ENCODE results near the gene IGSF3.
"Not testable (repeated sequence)": the region's sequence is repeated elsewhere in the genome, so short reads cannot be mapped to it uniquely, and the experiment has no call there.

The IGSF3 gene

DNA sequence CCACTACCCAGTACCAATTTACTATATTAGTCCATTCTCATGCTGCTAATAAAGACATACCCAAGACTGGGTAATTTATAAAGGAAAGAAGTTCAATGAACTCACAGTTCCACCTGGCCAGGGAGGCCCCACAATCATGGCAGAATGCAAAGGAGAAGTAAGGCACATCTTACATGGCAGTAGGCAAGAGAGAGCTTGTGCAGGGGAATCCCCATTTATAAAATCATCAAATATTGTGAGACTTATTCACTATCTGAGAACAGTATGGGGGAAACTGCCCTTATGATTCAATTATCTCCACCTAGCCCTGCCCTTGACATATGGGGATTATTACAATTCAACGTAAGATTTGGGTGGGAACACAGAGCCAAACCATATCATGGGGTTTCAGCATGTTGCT lies 103.1 kb downstream of the IGSF3 start:
- Mint-ChIP-seq H3K4me3 (no peak overlapping the region), H3K4me1 (ENCODE audit: low read depth) (peaks cover 86% of the 10 kb centered on the region), H3K27ac (peak overlapping the region; percentile 68)

DNA sequence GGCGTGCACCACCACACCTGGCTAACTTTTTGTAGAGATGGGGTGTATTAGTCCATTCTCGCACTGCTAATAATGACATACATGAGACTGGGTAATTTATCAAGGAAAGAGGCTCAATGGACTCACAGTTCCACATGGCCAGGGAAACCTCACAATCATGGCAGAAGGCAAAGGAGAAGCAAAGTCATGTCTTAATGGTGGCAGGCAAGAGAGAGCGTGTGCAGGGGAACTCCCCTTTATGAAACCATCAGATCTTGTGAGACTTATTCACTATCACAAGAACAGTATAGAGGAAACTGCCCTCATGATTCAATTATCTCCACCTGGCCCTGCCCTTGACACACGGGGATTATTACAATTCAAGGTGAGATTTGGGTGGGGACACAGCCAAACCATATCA lies 105.1 kb downstream of the IGSF3 start:
- peak overlapping the region; percentile 15 for H3K4me3 Mint-ChIP-seq
- peak overlapping the region; percentile 55 for H3K27ac Mint-ChIP-seq
- H3K36me3 Mint-ChIP-seq (ENCODE audit: low read depth), result peaks cover 66% of the 10 kb centered on the region
- H3K4me1 Mint-ChIP-seq (ENCODE audit: low read depth), result peaks cover 86% of the 10 kb centered on the region
- not testable (repeated sequence) for H3K27me3 Mint-ChIP-seq
- H3K9me3 Mint-ChIP-seq, result peaks cover 17% of the 10 kb centered on the region

More for the DNA sequence above, 103.1 kb downstream of the IGSF3 start:
- no peaks in the 10 kb centered on the region for H3K27me3 Mint-ChIP-seq
- peaks cover 17% of the 10 kb centered on the region for H3K9me3 Mint-ChIP-seq
- H3K36me3 Mint-ChIP-seq (ENCODE audit: low read depth), result peaks cover 65% of the 10 kb centered on the region

DNA sequence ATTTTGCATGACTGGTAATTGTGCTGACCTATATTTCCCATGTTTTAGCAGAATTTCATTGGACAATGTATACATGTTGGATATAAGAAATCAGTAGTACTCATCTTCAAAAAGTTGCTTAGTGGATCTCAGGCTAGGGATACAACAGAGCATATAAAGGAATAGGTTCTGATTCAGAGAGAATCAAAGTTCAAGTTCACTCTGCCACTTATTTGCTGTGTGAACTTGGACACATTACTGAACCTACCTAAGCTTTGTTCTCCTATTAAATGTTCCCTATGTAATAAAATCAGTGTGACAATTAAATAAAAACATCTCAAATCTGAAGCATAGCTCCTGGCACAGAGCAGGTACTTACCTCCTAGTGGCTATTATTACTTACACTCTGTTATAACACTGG lies 106.0 kb downstream of the IGSF3 start:
- Mint-ChIP-seq H3K27ac (no peak overlapping the region), H3K36me3 (ENCODE audit: low read depth) (peaks cover 71% of the 10 kb centered on the region), H3K9me3 (peaks cover 17% of the 10 kb centered on the region), H3K27me3 (no peaks in the 10 kb centered on the region), H3K4me1 (ENCODE audit: low read depth) (peaks cover 90% of the 10 kb centered on the region), H3K4me3 (peak overlapping the region; percentile 21)

DNA sequence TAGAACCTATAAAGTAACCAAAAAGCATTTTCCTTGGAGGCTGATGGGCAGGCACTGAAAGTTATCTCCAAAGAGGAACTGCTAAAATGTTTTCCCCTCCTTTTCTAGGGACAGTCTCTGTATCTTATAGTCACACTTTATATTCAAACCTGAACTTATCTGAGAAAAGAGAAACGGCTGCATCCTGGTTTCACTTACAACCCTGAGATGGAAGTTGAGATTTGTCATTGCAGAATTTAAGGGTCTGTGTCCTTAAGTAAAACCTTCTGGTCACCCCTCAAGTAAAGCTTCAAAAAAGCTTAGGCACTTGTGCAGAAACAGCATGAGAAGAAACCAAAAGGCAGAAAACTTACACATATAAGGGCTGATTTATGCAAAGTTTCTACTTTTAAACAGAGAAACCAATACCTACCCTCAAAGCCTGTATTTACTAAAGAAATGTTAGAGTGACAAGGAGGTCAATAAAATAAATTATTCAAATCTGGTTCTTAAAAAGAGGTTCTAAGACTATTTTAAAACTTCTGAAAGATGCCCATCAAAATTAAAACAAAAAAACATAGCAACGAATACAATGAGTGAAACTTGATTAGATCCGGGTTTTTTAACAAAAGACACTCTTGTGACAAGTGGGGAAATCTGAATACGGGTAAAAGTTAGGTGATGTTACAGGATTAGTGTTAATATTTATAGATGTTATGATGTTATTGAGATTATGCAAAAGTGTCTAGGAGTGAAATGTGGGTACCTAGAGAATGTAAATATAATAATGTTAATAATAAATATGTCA lies 106.6 kb downstream of the IGSF3 start:
- Mint-ChIP-seq H3K4me3 (peak overlapping the region; percentile 25), H3K9me3 (peaks cover 17% of the 10 kb centered on the region), H3K4me1 (ENCODE audit: low read depth) (peaks cover 89% of the 10 kb centered on the region), H3K27ac (peak overlapping the region; percentile 2), H3K36me3 (ENCODE audit: low read depth) (peaks cover 64% of the 10 kb centered on the region), H3K27me3 (no peaks in the 10 kb centered on the region)

DNA sequence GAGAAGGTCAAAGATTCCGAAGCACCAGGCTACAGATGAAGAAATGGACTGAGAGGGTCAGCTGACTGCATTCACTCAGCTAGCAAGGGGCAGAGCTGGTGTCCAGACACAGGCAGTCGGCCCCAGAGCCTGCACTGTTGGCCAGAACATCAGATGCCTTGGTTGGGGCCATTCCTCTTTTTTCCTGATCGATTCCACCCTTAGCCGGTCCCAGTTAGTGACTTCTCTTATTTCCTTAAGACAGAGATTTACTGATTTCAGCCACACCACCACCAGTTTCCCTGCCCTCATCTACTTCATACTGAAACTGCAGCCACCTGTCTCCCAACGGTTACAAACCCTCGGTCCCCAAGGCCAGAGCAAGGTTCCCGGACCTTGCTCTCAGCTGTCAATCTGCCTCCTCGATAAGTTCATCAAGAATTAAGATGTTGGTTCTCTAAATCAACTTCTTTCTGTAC lies 108.2 kb downstream of the IGSF3 start:
- H3K4me1 Mint-ChIP-seq (ENCODE audit: low read depth), result peaks cover 93% of the 10 kb centered on the region
- H3K9me3 Mint-ChIP-seq, result peaks cover 17% of the 10 kb centered on the region
- H3K27me3 Mint-ChIP-seq, result no peaks in the 10 kb centered on the region
- H3K36me3 Mint-ChIP-seq (ENCODE audit: low read depth), result peaks cover 59% of the 10 kb centered on the region
- H3K4me3 Mint-ChIP-seq, result peak overlapping the region; percentile 39
- H3K27ac Mint-ChIP-seq, result peak overlapping the region; percentile 77

DNA sequence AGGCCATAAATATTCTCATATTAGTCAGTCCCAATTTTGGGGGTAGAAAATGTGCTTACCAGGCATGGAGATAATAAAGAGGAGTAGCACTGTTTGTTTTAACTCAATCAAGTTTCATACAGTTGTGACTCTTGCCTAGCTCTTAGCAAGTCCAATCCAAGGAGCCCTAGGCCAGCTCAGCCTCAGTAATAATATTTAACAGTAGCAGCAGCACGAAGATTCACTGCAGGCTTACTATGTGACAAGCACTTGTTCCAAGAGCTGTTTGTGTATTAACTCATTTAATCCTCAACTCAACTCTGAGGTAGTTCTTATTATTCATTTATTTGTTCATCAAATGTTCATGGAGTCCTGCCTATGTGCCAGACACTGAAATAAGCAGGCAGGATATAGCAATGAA lies 109.0 kb downstream of the IGSF3 start:
- Mint-ChIP-seq H3K9me3 (peaks cover 10% of the 10 kb centered on the region), H3K4me3 (no peak overlapping the region), H3K36me3 (ENCODE audit: low read depth) (peaks cover 56% of the 10 kb centered on the region), H3K4me1 (ENCODE audit: low read depth) (peaks cover 91% of the 10 kb centered on the region), H3K27me3 (no peaks in the 10 kb centered on the region), H3K27ac (peak overlapping the region; percentile 96)

DNA sequence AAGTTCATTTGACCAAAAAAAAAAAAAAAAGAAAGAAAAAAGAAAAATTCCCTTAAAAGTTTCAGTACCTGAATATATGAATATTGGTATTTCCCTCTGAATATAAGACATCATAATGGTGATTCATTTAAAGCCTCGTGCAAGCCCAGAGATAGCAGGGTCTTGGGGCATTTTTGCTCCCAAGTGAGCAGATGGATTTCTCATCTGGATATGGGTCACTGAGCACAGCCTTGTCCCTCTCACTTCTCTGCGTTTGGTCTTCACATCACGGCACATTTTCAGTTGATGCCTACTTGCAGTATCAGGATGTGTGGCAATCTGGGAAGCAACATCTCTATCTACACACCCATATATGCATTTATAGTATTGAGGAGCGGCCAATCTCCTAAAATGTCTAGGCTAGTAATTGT lies 109.4 kb downstream of the IGSF3 start:
- Mint-ChIP-seq H3K9me3 (peaks cover 9% of the 10 kb centered on the region), H3K4me3 (peak overlapping the region; percentile 67), H3K27me3 (no peaks in the 10 kb centered on the region), H3K36me3 (ENCODE audit: low read depth) (peaks cover 57% of the 10 kb centered on the region), H3K27ac (peak overlapping the region; percentile 96), H3K4me1 (ENCODE audit: low read depth) (peaks cover 91% of the 10 kb centered on the region)

DNA sequence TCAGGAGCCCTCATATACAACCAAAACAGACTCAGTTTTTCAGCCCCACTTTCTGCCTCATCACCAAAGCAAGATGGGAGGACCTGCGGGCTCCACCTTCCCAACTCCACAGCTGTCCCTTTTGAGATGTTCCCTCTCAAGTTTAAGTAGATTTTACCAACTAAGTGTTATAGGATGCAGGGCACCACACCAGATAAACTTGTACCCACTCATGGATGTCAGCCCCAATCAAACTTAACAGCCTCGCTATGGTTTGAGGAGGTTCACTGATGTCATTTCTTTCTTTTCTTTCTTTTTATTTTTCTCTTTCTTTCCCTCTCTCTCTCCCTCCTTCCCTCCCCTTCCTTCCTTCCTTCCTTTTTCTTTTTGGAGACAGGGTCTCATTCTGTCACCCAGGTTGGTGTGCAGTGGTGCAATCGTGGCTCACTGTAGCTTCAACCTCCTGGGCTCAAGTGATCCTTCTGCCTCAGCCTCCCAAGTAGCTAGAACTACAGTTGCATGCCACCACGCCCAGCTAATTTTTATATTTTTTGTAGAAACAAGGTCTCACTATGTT lies 110.1 kb downstream of the IGSF3 start:
- Mint-ChIP-seq H3K9me3 (peaks cover 2% of the 10 kb centered on the region), H3K27me3 (no peaks in the 10 kb centered on the region), H3K27ac (peak overlapping the region; percentile 96), H3K4me1 (ENCODE audit: low read depth) (peaks cover 91% of the 10 kb centered on the region), H3K36me3 (ENCODE audit: low read depth) (peaks cover 56% of the 10 kb centered on the region), H3K4me3 (peak overlapping the region; percentile 67)

DNA sequence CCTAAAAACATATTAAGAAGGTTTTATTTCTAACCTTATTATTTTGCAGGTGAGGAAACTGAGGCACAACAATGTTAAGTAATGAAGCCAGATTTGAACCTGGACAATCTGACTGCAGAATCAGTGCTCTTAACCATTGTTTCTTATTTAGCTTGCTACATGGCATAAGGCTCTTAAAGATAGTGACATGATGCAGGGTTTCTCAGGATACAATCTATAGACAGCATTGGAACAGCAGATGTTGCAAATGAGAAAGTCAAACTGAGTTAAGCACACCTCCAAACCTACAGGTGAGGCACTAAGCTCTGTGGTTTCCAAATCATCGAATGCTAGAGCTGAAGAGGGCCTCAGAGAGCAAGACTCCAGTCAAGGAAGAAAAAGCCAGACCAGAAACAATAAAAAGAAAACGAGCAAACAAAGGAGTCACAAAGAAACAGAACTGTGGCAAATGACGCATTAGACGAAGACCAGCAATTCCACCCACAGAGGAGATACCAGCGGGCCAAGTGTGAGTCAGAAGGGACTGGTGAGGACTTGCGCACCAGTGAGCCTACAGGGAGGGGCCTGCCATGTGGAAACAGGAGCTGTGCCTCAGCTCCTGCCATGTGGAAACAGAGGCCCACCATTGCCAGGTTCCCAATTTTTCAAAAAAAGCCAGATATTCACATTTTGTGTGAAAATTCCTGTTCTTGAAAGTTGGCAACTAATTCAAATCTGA lies 111.1 kb downstream of the IGSF3 start:
- peaks cover 55% of the 10 kb centered on the region for H3K36me3 Mint-ChIP-seq (ENCODE audit: low read depth)
- H3K4me1 Mint-ChIP-seq (ENCODE audit: low read depth), result peaks cover 90% of the 10 kb centered on the region
- peak overlapping the region; percentile 96 for H3K27ac Mint-ChIP-seq
- H3K27me3 Mint-ChIP-seq, result no peaks in the 10 kb centered on the region
- H3K4me3 Mint-ChIP-seq, result peak overlapping the region; percentile 61
- H3K9me3 Mint-ChIP-seq, result no peaks in the 10 kb centered on the region

DNA sequence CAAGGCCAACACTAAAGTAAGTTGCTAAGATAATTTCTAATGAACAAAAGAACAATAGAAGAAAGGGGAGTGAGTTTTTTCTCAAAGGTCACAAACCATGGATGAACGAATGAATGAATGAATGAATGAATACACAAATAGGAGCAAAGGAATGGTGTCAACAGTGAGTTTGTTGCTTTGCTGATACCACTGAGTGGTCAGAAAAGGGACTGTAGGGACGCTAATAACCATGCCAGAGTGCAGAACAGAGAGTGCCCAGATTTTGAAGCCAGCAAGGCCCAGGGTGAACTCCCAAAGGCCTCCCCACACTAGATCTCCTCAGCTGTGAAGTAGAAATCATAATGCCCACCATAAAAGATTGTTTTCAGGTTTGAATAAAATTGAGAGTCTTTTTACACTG lies 112.6 kb downstream of the IGSF3 start:
- Mint-ChIP-seq H3K27me3 (no peaks in the 10 kb centered on the region), H3K4me3 (peak overlapping the region; percentile 42), H3K27ac (peak overlapping the region; percentile 61), H3K9me3 (no peaks in the 10 kb centered on the region), H3K4me1 (ENCODE audit: low read depth) (peaks cover 89% of the 10 kb centered on the region), H3K36me3 (ENCODE audit: low read depth) (peaks cover 62% of the 10 kb centered on the region)

DNA sequence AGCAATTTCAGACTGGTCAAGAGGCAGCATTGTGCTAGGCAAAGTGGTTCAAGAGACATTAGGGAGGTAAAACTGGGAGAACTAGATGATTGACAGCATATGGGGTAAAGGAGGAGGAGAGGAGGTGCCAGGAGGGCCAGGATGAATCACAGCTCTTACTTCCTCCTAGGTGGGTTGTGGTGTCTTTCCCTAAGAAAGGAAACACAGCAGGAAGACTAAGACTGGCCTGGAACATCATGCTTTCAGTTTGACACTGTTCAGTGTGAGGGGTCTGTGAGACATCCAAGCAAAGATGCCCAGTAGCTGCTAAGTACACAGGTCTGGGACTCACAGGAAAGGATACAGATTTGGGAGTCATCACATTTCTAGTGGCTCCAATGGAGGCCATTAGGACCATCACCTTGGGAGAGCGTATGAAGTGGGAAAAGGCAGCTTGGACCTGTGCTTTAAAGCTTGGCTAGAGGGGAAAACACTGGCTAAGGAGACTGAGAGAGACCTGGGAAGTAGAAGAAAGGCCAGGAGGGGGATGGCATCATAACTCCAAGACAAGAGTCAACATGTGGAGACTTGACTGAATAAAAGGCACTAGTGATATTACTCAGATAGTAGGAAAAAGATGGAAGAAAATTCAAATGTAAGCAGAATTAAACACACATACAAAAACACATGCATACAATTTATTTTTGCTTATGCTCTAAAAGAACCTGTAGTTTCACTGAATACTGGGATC lies 114.0 kb downstream of the IGSF3 start:
- Mint-ChIP-seq H3K36me3 (ENCODE audit: low read depth) (peaks cover 52% of the 10 kb centered on the region), H3K27me3 (no peaks in the 10 kb centered on the region), H3K27ac (peak overlapping the region; percentile 51), H3K4me3 (peak overlapping the region; percentile 21), H3K9me3 (no peaks in the 10 kb centered on the region), H3K4me1 (ENCODE audit: low read depth) (peaks cover 76% of the 10 kb centered on the region)

DNA sequence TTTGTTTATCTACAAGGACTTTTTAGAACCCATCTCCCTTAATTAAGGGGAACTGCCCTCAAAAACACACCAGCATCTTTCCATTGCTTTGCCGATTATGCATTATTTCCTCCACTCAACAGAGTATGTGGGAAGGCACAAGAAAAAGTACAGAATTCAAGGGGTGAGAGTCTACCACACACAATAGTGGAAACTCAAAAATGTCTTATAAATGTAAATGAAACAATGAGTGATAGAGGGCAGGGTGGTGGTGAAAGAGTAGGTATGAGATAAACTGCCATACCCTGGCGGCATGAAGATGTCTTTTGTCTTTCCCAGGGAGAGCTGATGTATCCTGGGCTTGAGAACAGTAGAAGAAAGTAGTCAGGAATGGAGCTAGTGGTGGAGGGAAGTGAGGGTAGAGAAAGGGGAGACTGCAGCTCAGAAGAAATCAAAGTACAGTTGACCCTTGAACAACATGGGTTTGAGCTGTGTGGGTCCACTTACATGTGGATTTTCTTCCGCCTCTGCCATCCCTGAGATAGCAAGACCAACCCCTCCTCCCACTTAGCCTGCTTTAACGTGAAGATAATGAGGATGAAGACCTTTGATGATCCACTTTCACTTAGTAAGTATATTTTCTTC lies 121.1 kb downstream of the IGSF3 start:
- peak overlapping the region; percentile 96 for H3K27ac Mint-ChIP-seq
- peak overlapping the region; percentile 64 for H3K4me3 Mint-ChIP-seq
- H3K27me3 Mint-ChIP-seq, result no peaks in the 10 kb centered on the region
- no peaks in the 10 kb centered on the region for H3K9me3 Mint-ChIP-seq
- peaks cover 61% of the 10 kb centered on the region for H3K36me3 Mint-ChIP-seq (ENCODE audit: low read depth)
- peaks cover 71% of the 10 kb centered on the region for H3K4me1 Mint-ChIP-seq (ENCODE audit: low read depth)

DNA sequence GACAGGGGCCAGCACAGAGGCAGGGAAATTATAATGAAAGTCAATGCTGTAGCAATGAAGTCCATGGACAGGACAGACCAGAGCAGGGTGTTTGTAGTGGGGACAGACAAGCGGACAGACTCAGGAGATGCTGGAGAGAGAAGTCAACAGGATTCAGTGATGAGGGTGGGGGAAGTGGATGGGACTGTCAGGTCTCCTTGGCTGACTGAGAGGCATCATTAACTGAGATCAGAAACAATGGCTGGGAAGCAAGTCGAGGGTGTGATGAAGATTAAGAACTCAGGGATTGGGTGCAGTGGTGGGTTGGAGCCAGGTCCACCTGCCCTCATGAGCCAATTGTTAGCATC lies 122.2 kb downstream of the IGSF3 start:
- Mint-ChIP-seq H3K27me3 (no peaks in the 10 kb centered on the region), H3K4me1 (ENCODE audit: low read depth) (peaks cover 68% of the 10 kb centered on the region), H3K36me3 (ENCODE audit: low read depth) (peaks cover 57% of the 10 kb centered on the region), H3K4me3 (peak overlapping the region; percentile 64), H3K27ac (peak overlapping the region; percentile 96), H3K9me3 (no peaks in the 10 kb centered on the region)

DNA sequence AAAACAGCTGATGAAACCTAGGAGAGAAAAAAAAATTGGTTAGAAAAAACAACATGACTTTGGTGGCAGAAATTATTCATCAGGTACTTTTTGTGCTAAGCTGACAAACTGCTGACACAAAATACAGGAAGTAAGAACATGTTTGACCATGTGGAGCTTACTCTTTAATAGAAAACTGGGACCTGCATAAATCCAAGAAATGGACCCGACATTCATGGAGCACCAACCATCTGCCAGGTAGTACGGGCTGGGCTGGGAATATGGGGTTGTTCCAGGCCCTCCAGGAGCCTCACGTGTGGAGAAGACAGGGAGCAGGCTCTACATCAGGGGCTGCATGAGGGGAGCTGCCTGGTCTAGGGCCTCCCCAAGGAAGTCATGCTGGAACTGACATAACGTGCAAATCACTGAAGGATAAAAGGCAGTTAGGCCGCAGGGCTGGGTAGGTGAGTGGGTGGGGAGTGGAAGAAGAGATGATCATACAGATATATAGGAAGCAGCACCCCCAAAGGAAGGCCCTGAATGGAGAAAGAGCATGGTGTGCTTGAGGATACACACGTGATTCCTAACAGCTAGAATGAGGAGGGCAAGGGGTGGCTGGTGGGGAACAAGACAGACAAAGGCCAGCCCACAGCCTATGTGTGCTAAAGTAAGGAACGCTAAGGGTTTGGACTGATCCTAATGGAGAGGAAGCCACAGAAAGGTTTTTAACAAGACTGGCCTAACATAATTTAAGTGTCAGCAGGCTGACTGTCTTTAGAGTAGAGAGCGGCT lies 122.8 kb downstream of the IGSF3 start:
- peak overlapping the region; percentile 96 for H3K27ac Mint-ChIP-seq
- no peaks in the 10 kb centered on the region for H3K9me3 Mint-ChIP-seq
- peaks cover 61% of the 10 kb centered on the region for H3K36me3 Mint-ChIP-seq (ENCODE audit: low read depth)
- H3K4me3 Mint-ChIP-seq, result peak overlapping the region; percentile 64
- no peaks in the 10 kb centered on the region for H3K27me3 Mint-ChIP-seq
- H3K4me1 Mint-ChIP-seq (ENCODE audit: low read depth), result peaks cover 72% of the 10 kb centered on the region

Data from stimulated activated naive CD8-positive, alpha-beta T cell treated with anti-CD3 and anti-CD28 coated beads, Interleukin-15, Interleukin-2, amounts not matched to agents 100 ng/mL and 50 ng/mL, for 24 hours (primary cell).